Spinal cord (tissue), 10 donors: Measurements from ENCODE around the gene UBQLN3. TPM values are rescaled to one million over a fixed set of nuclear protein-coding genes. Genes with fewer than 3 reads are reported as not detected.

Source experiments
- DNase-seq, 6 donors: peaks; one replicate each; pipeline versions ENCODE4 v3.0.0 to v3.0.0-alpha.2; 2013 to 2015; ENCODE audit warnings: low spot score in 6 of 6, low read depth in 4 of 6
- H3K27ac ChIP-seq: one replicate; pipeline ENCODE4 v1.5.1; 2013; ENCODE audit warnings: low read depth, low read length, control low read depth
- H3K27me3 ChIP-seq: one replicate; pipeline ENCODE4 v1.6.1; 2013; ENCODE audit warnings: low read length; ENCODE audit not compliant: control insufficient read depth, insufficient read depth
- H3K36me3 ChIP-seq: one replicate; pipeline ENCODE4 v1.6.1; 2013; ENCODE audit warnings: low read length; ENCODE audit not compliant: control insufficient read depth, insufficient read depth
- H3K4me1 ChIP-seq: one replicate; pipeline ENCODE4 v1.6.1; 2013; ENCODE audit warnings: low read length; ENCODE audit not compliant: control insufficient read depth, insufficient read depth
- H3K4me3 ChIP-seq: one replicate; pipeline ENCODE4 v1.5.1; 2013; ENCODE audit warnings: low read depth, low read length, control low read depth
- H3K9me3 ChIP-seq: one replicate; pipeline ENCODE4 v1.6.1; 2013; ENCODE audit warnings: low read length; ENCODE audit not compliant: control insufficient read depth, insufficient read depth
- WGBS: methylation state at CpG from one replicate; pipeline ENCODE4 v1.1.5; 2013; ENCODE audit warnings: missing lambda C conversion rate; ENCODE audit not compliant: insufficient coverage; 5-methylcytosine and 5-hydroxymethylcytosine counted together
- polyA plus RNA-seq, 2 donors: library from polyadenylated mRNA; unstranded; fragments of 120-200 nt; gene quantifications; one replicate each; pipeline ENCODE4 v1.2.1, GENCODE V29; 2013; ENCODE audit not compliant: insufficient read length in 2 of 2
- total RNA-seq, 2 donors: library from RNA; depleted of rRNA in 1 of 2; stranded (reverse); fragments of 120-200 nt in 1 of 2; fragments of >200 nt in 1 of 2; gene quantifications; one replicate each; pipeline versions ENCODE4 v1.2.3 to v1.2.4, GENCODE V29; 2013 to 2014
- donor health status: healthy.

Gene UBQLN3
- total and polyA plus RNA-seq, 4 donors, result 0.10 to 0.39 TPM; not detected in 2

GRCh38 chr11:5507933-5508305 is 1.8 kb downstream of the UBQLN3 start:
- WGBS, result 78% methylated on average over 6 of the region's 6 CpGs
- no peak for DNase-seq
- H3K27ac ChIP-seq, result no peak overlapping the region

DNA sequence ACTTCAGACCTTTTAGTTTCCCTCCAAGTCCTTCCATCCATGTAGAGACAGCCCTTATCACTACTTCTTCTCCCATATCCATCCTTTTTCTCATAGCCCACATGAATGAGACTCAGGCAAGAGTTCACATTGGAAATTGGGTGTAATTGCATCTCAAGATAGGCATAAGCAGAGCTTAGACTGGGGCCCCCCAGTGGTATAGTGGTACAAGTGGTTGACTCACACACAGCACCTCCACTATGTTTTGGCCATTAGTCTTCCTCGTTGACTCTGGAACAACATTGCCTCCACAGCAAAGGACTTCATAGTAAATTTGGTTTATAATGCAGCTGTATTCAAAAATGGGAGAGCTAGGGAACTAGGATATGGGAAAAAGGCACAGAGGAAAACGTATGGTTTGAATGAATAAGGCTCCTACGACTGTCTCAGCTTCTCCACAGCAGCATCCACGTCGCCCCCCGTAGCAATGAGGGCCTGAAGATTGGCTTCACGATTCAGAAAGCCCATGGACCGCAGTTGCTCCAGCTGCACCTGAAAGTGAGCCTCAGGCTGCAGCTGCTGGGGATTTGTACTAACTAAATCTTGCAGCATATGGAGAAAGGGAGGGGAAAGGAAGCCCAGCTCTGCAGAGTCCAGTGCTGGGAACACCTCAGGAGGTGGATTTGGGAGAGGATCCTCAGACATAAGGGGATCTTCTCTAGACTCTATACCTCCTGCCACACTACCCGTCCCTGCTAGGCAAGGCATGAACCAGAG is 2.4 kb downstream of the UBQLN3 start:
- Histone ChIP-seq H3K4me1 (no peaks in the 10 kb centered on the region), H3K27ac (no peak overlapping the region), H3K27me3 (no peaks in the 10 kb centered on the region), H3K36me3 (no peaks in the 10 kb centered on the region), H3K9me3 (no peaks in the 10 kb centered on the region), H3K4me3 (no peak overlapping the region)
- WGBS, result 94% methylated on average over 8 of the region's 9 CpGs
- DNase-seq, result no peak

More at GRCh38 chr11:5507933-5508305, 1.8 kb downstream of the UBQLN3 start:
- no peaks in the 10 kb centered on the region for H3K4me1 ChIP-seq
- no peaks in the 10 kb centered on the region for H3K9me3 ChIP-seq
- no peaks in the 10 kb centered on the region for H3K36me3 ChIP-seq
- no peaks in the 10 kb centered on the region for H3K27me3 ChIP-seq
- no peak overlapping the region for H3K4me3 ChIP-seq

DNA sequence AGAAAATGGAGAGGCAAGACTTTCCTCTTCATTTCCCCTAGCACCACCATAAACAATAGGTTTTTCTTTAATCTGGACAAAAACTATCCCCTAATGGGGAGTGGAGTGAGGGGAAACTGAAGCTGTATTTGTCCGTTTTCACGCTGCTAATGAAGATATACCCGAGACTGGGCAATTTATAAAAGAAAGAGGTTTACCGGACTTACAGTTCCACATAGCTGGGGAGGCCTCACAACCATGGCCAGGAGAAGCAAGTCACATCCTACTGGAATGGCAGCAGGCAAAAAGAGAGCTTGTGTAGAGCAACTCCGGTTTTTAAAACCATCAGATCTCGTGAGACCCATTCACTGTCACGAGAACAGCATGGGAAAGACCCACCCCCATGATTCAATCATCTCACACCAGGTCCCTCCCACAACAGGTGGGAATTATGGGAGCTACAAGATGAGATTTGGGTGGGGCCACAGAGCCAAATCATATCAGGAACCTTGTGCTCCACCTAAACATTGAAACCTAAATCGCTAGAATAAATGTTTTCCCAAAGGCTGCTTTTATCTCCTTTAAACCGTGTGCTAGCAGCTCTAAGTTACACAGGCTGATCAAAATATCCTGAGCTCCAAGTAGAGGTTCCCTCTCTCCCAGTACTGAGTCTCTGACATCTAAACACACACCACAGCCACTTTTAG is 4.3 kb downstream of the UBQLN3 start:
- Histone ChIP-seq H3K27me3 (no peaks in the 10 kb centered on the region), H3K36me3 (no peaks in the 10 kb centered on the region), H3K4me3 (no peak overlapping the region), H3K4me1 (no peaks in the 10 kb centered on the region), H3K9me3 (no peaks in the 10 kb centered on the region), H3K27ac (no peak overlapping the region)
- WGBS, result 93% methylated on average over 6 of the region's 9 CpGs
- no peak for DNase-seq

- H3K36me3 ChIP-seq, result no peaks in the 10 kb centered on the region
- H3K27ac ChIP-seq, result no peak overlapping the region
- no peaks in the 10 kb centered on the region for H3K9me3 ChIP-seq
- no peaks in the 10 kb centered on the region for H3K27me3 ChIP-seq
- no peak overlapping the region for H3K4me3 ChIP-seq
- 80% methylated on average over 1 of the region's 2 CpGs for WGBS
- DNase-seq, result no peak
- no peaks in the 10 kb centered on the region for H3K4me1 ChIP-seq
These were observed 5.3 kb downstream of the UBQLN3 start for GRCh38 chr11:5504403-5504921.

DNA sequence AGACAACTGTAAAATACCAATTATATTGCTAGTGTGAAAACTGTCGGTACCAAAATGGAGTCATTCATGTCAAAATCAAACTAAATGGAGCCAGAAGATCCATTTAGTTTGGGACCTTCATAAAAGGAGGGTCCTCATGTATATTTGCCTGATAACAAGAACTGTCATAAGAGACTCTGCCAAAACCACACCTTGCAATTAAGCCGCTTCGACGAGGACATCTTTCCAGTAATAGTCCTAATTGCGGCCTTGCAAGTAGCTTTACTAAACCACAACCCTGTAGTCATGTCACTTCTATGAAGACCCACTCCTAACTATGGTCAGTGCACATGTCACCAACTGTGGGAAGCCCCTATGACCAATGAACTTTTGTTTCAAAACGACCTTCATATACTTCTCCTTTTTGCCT is 9.4 kb downstream of the UBQLN3 start:
- no peaks in the 10 kb centered on the region for H3K9me3 ChIP-seq
- no peak for DNase-seq
- no peak overlapping the region for H3K27ac ChIP-seq
- no peak overlapping the region for H3K4me3 ChIP-seq
- no peaks in the 10 kb centered on the region for H3K27me3 ChIP-seq
- WGBS, result 86% methylated on average over 5 of the region's 6 CpGs
- no peaks in the 10 kb centered on the region for H3K36me3 ChIP-seq
- no peaks in the 10 kb centered on the region for H3K4me1 ChIP-seq

DNA sequence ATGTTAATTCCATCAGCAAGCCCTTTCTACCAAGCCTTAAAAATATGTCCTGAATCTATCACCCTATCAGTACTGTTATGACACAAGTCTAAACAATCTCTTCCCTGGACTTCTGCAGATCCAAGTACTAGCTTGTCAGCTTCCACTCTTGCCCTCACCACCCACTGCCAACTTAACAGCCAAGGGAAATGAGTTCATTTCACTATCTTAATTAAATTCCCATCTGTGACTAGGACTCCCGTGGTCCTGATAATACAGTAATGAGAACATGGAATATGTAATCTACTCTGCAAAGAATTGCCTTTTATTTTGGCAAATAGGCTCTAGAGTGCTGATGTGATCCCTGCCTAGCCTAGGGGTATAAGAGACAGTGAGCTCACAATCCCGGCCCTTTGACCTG is 10.1 kb downstream of the UBQLN3 start:
- Histone ChIP-seq H3K9me3 (no peaks in the 10 kb centered on the region), H3K27ac (no peak overlapping the region), H3K4me1 (no peaks in the 10 kb centered on the region), H3K27me3 (no peaks in the 10 kb centered on the region), H3K4me3 (no peak overlapping the region), H3K36me3 (no peaks in the 10 kb centered on the region)
- 88% methylated on average over 1 of the region's 2 CpGs for WGBS
- DNase-seq, result peak in 1 of 6 donors; percentile 62

GRCh38 chr11:5489576-5490357 is 20.0 kb downstream of the UBQLN3 start:
- H3K27ac ChIP-seq, result no peak overlapping the region
- H3K27me3 ChIP-seq, result no peaks in the 10 kb centered on the region
- no peaks in the 10 kb centered on the region for H3K36me3 ChIP-seq
- H3K4me1 ChIP-seq, result no peaks in the 10 kb centered on the region
- DNase-seq, result no peak
- H3K9me3 ChIP-seq, result no peaks in the 10 kb centered on the region
- WGBS, result 70% methylated on average over 4 of the region's 5 CpGs
- H3K4me3 ChIP-seq, result no peak overlapping the region

GRCh38 chr11:5488798-5489399 is 20.9 kb downstream of the UBQLN3 start:
- no peak overlapping the region for H3K4me3 ChIP-seq
- no peaks in the 10 kb centered on the region for H3K36me3 ChIP-seq
- 93% methylated on average over 4 of the region's 4 CpGs for WGBS
- H3K27me3 ChIP-seq, result no peaks in the 10 kb centered on the region
- H3K27ac ChIP-seq, result no peak overlapping the region
- no peaks in the 10 kb centered on the region for H3K9me3 ChIP-seq
- DNase-seq, result no peak
- no peaks in the 10 kb centered on the region for H3K4me1 ChIP-seq

DNA sequence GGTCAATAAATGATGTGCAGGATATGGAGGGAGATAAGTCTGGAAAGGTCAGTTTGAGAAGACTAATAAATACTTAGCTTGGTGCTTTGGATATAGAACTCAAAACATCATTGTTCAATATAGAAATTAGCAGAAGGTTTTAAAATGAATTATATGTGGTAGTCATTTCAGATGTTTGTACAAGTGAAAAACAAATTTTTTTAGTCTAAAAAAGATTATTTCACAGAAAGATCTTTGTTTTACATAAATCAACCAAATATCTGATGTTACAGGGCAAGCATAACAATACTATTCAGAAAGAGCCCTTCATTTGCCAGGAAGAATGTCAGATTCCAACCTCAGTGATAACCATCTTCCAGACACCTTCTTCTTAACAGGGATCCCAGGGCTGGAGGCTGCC is 21.4 kb downstream of the UBQLN3 start, which contains the start of gene OR52D1:
Gene OR52D1 (plus strand): TSS at position 301 of the 400 bp plus-strand sequence. CDS start 22 bp downstream, at position 323.
- no peak within 1 kb of the TSS for H3K27ac ChIP-seq
- no peaks in the 10 kb centered on the region for H3K27me3 ChIP-seq
- no peaks in the 10 kb centered on the region for H3K4me1 ChIP-seq
- no peaks in the 10 kb centered on the region for H3K9me3 ChIP-seq
- no peak for DNase-seq
- no peaks in the 10 kb centered on the region for H3K36me3 ChIP-seq
- no peak within 1 kb of the TSS for H3K4me3 ChIP-seq
